Lower lobe of right lung (tissue), 2 donors: Measurements from ENCODE around the gene ADD1. TPM values are rescaled to one million over a fixed set of nuclear protein-coding genes. Genes with fewer than 3 reads are reported as not detected.
"Not testable (repeated sequence)": the region's sequence is repeated elsewhere in the genome, so short reads cannot be mapped to it uniquely, and the experiment has no call there.

Experiments
- ATAC-seq, 2 donors: fragments of 200-7000 bp; cut with Tn5 transposase; one replicate each; pipeline ENCODE4 v1.9.1; 2020 to 2022; ENCODE audit warnings: mild to moderate bottlenecking in 2 of 2, moderate library complexity in 2 of 2
- DNase-seq: peaks from one replicate; pipeline ENCODE4 v3.0.0-alpha.2; 2020
- H3K27ac ChIP-seq: fragments of 200-600 bp; one replicate; pipeline ENCODE4 v1.8.0; 2022
- H3K27me3 ChIP-seq: fragments of 200-600 bp; one replicate; pipeline ENCODE4 v1.8.0; 2022; ENCODE audit warnings: low read depth
- H3K36me3 ChIP-seq: fragments of 200-600 bp; one replicate; pipeline ENCODE4 v1.8.0; 2022; ENCODE audit warnings: mild to moderate bottlenecking
- H3K4me1 ChIP-seq: fragments of 200-600 bp; one replicate; pipeline ENCODE4 v1.8.0; 2022
- H3K4me3 ChIP-seq: fragments of 200-600 bp; one replicate; pipeline ENCODE4 v1.8.0; 2022; ENCODE audit warnings: mild to moderate bottlenecking
- H3K9me3 ChIP-seq: fragments of 200-600 bp; one replicate; pipeline ENCODE4 v1.8.0; 2022
- intact Hi-C: fragments of 100-400 bp; cut with DNase I; formaldehyde crosslinking; loops from one replicate; pipeline ENCODE4 v1.11.0; 2022
- total RNA-seq: library from RNA; stranded (reverse); fragmentation: NEBNext Ultra II Directional; extraction: Animal tissue kit (Norgen Biotek cat#: 25700); gene quantifications from one replicate; pipeline ENCODE4 v1.2.1, GENCODE V29; 2021
- TF ChIP-seq, protein P1 (sequence below): fragments of 200-600 bp; IDR thresholded peaks from one replicate; pipeline ENCODE4 v1.8.0; 2022; ENCODE audit warnings: antibody characterized with exemption, mild to moderate bottlenecking
- donor health status: DM: no; HTN: yes; CAD: no; lungs with severe emphysema.

ADD1 gene
- total RNA-seq, 1 donor from 2014 or later: 279 TPM

DNA sequence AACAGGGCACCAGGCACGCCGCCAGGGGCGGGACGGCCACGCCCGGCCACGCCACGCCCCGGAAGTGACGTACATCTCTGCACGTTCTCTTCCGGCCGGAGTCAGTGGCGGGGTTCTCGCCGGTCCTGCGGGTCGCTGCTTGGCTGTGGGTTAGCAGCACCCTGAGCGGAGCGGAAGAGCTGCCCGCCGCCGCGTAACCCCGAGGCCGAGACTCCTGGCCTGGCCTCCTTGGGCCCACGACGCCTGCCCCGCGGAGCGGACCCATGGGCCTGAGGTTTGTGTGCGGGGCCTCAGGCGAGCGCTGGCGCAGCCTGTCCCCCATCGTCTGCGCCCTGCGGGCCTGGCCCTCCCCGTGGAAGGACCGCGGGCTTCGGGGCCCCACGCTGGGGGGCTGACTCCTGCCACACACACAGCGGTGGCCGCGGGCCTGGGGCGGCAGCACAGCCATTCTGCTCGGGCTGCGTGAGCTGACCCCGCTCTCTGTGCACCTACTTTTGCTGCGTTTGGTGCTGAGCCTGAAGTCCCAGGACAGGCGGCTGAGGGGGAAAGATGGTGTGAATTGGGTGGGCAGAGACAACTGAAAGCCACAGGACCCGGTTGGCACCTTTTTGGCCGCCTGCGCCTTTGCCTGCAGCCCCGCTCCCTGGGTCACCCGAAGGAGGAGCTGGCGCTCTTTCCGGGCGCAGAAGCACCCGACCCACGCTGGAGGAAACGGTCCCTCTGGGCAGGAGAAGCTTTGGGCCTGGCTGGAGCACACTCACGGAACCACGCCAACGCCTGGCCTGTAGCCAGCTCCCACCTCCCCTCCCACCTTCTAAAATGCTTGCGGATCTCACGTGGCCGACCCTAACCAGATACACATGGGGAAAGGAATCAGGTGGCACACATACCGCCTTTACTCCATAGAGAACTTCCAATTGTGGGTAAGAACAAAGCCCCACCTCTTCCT lies 91.4 kb downstream of the ADD1 start:
- H3K4me1 ChIP-seq: peaks cover 64% of the 10 kb centered on the region
- intact Hi-C loops: no loop called here
- H3K9me3 ChIP-seq: no peaks in the 10 kb centered on the region
- ATAC-seq (peak; percentile 81), DNase-seq (peak; percentile 96)
- peak overlapping the region; percentile 97 for H3K27ac ChIP-seq
- peak overlapping the region; percentile 97 for H3K4me3 ChIP-seq
- H3K36me3 ChIP-seq: peaks cover 50% of the 10 kb centered on the region
- TF ChIP-seq, protein P1, sequence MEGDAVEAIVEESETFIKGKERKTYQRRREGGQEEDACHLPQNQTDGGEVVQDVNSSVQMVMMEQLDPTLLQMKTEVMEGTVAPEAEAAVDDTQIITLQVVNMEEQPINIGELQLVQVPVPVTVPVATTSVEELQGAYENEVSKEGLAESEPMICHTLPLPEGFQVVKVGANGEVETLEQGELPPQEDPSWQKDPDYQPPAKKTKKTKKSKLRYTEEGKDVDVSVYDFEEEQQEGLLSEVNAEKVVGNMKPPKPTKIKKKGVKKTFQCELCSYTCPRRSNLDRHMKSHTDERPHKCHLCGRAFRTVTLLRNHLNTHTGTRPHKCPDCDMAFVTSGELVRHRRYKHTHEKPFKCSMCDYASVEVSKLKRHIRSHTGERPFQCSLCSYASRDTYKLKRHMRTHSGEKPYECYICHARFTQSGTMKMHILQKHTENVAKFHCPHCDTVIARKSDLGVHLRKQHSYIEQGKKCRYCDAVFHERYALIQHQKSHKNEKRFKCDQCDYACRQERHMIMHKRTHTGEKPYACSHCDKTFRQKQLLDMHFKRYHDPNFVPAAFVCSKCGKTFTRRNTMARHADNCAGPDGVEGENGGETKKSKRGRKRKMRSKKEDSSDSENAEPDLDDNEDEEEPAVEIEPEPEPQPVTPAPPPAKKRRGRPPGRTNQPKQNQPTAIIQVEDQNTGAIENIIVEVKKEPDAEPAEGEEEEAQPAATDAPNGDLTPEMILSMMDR: no peak
- no peaks in the 10 kb centered on the region for H3K27me3 ChIP-seq

DNA sequence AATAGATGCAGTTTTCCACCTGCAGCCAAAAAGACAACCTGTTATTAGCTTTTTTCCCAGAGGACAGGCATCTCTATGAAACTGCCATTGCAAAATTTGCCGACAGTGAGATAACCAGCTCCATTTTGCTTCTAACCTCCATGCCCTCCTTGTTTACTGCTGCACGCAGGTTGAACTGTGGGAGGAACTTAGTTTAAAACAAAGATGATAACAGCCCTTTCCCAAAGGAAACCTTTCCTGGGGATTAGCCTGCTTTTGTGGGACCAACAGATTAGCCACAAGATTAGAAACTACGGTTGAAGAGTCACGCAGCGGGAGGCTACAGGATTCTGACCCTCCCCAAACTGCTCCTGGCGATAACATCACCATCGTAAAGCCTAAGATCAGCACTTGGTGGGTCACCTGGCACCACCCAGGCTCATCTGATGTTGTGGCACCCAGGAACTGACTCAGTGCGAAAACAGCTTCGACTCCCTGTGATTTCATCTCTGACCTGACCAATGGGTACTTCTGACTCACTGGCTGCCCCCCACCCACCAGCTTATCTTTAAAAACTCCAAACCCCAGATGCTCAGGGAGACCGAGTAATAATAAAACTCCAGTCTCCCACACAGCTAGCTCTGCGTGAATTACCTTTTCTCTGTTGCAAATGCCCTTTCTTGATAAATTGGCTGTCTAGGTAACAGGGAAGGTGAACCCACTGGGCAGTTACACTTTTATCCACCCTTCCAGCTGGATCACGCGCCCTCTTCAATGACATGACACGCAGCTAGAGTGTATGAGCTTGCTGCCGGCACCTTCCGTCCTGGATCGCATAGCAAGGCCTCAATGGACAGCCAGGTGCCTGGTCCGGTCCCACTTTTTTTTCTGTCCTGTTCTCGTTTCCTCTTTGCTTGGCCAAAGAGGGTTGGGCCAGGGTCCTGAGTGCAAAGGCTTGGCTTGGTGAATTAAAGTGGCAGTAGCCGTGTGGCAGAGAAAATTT lies 92.4 kb downstream of the ADD1 start:
- ATAC-seq (no peak), DNase-seq (no peak)
- TF ChIP-seq, protein P1: no peak
- Histone ChIP-seq H3K9me3 (no peaks in the 10 kb centered on the region), H3K27ac (peak overlapping the region; percentile 97), H3K36me3 (peaks cover 50% of the 10 kb centered on the region), H3K27me3 (no peaks in the 10 kb centered on the region), H3K4me3 (peak overlapping the region; percentile 97), H3K4me1 (peaks cover 54% of the 10 kb centered on the region)
- intact Hi-C loops: no loop called here

DNA sequence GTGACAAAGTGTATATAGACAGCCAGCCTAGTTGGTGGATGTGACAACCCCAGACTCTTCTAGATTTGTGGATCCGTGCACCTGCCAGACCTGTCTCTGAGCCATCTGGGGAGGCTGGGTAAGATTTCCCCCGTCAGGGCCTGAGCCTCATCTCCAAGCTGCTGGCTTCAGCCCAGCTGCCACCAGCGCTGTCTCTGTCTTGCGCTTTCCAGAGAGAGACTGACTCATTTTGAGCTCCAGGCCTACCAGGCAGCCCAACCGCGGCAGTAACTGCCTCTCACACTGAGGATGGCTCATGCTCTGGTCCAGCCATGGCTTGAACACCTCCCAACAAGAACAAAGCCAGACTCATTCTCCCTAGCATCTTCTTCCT lies 93.1 kb downstream of the ADD1 start:
- ATAC-seq (no peak), DNase-seq (no peak)
- peak overlapping the region; percentile 63 for H3K27ac ChIP-seq
- H3K4me3 ChIP-seq: no peak overlapping the region
- TF ChIP-seq, protein P1: no peak
- no peaks in the 10 kb centered on the region for H3K9me3 ChIP-seq
- intact Hi-C loops: no loop called here
- H3K4me1 ChIP-seq: peaks cover 47% of the 10 kb centered on the region
- no peaks in the 10 kb centered on the region for H3K27me3 ChIP-seq
- H3K36me3 ChIP-seq: peaks cover 53% of the 10 kb centered on the region

DNA sequence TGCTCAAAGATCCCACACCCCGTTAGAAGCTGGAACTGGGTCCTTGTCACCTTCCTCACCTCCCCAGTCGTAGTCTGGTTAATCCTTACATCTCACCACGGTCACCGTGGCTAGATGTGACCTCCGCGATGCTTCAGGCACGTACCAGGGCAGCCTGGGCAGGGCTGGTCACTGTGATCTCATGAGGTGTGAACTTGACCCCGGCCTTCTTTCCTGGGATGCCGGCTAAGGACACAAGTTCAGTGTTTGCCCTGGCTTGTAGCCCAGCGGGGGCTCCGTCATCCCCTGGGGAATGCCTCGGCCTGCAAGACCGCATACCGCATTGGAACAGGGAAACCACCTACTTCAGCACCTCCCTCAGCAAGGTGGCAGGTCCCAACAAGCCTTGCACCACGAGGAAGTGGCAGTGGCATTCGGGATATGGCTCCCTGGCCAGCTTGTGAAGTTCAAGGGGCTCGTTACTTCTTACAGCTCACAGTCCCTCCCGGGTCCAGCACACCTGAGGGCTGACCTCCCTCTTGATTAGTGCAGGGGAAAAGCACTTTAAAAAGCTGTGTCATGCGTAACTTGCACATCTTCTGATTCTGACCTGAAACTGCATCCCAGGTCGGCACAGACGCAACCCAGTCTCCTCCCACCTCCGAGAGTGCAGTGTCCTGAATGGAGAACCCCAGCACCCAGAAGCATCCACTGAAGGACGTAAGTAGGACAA lies 93.7 kb downstream of the ADD1 start:
- TF ChIP-seq, protein P1: no peak
- DNase-seq: peak; percentile 87

DNA sequence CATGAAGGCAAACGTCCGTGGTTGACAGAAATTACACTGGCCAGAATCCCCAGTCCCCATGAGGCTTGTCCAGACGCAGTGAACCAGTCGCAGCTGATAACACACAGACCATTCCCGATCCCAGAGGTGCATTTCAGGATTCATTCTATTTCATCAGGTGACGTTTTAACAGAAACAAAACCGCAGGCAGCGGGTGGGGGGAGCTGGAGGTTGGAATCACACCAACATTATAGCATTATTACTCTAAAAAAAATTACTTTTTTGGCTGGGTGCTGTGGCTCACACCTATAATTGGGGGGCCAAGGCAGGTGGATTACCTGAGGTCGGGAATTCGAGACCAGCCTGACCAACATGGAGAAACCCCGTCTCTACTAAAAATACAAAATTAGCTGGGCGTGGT lies 94.3 kb downstream of the ADD1 start:
- no peak for ATAC-seq
- intact Hi-C loops: no loop called here

More for the DNA sequence above, 93.7 kb downstream of the ADD1 start:
- H3K36me3 ChIP-seq: peaks cover 58% of the 10 kb centered on the region
- intact Hi-C loops: no loop called here
- peaks cover 42% of the 10 kb centered on the region for H3K4me1 ChIP-seq
- peak; percentile 63 to 68 for ATAC-seq
- H3K4me3 ChIP-seq: no peak overlapping the region
- H3K27ac ChIP-seq: peak overlapping the region; percentile 63
- H3K9me3 ChIP-seq: no peaks in the 10 kb centered on the region
- H3K27me3 ChIP-seq: no peaks in the 10 kb centered on the region

DNA sequence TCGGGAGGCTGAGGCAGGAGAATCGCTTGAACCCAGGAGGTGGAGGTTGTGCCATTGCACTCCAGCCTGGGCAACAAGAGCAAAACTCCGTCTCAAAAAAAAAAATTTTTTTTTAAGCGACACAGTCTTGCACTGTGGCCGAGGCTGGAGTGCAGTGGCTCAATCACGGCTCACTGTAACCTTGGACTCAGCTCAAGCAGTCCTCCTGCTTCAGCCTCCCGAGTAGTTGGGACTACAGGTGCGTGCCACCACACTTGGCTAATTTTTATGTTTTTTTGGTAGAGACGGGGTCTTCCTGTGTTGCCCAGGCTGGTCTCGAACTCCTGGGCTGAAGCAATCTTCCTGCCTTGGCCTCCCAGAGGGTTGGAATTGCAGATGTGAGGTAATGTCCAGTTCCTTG lies 94.8 kb downstream of the ADD1 start:
- ATAC-seq, intact Hi-C loops, DNase-seq, H3K27me3 ChIP-seq, H3K4me3 ChIP-seq, H3K9me3 ChIP-seq, H3K27ac ChIP-seq: not testable (repeated sequence)
- H3K36me3 ChIP-seq: peaks cover 70% of the 10 kb centered on the region
- H3K4me1 ChIP-seq: peaks cover 31% of the 10 kb centered on the region

More for the DNA sequence above, 94.3 kb downstream of the ADD1 start:
- TF ChIP-seq, protein P1: no peak
- peaks cover 65% of the 10 kb centered on the region for H3K36me3 ChIP-seq
- DNase-seq: no peak
- H3K27me3 ChIP-seq: no peaks in the 10 kb centered on the region
- H3K4me3 ChIP-seq: no peak overlapping the region
- peaks cover 35% of the 10 kb centered on the region for H3K4me1 ChIP-seq
- peak overlapping the region; percentile 63 for H3K27ac ChIP-seq
- no peaks in the 10 kb centered on the region for H3K9me3 ChIP-seq
